Keratinocyte (primary cell): ENCODE data around the gene ABCA7. TPM values are rescaled to one million over a fixed set of nuclear protein-coding genes. Genes with fewer than 3 reads are reported as not detected.

Source experiments
- DNase-seq: peaks from one replicate; pipeline ENCODE4 v3.0.0-alpha.2; 2011; ENCODE audit warnings: low read depth, missing footprints, low spot score
- FAIRE-seq: peaks from 2 replicates; lab custom pipeline; 2011; peaks lifted over from hg19 to GRCh38; lab: Jason Lieb, UNC
- H2AFZ ChIP-seq: 2 replicates; pipeline ENCODE4 v1.6.0; 2012; ENCODE audit warnings: low read length, control low read depth, inconsistent platforms; ENCODE audit not compliant: control insufficient read depth
- H3K27ac ChIP-seq: 2 replicates; pipeline ENCODE4 v1.5.1; 2011; ENCODE audit warnings: low read length; ENCODE audit not compliant: control insufficient read depth, insufficient read depth
- H3K27me3 ChIP-seq: 3 replicates; pipeline ENCODE4 v1.6.0; 2011; ENCODE audit warnings: low read length; ENCODE audit not compliant: control insufficient read depth, insufficient read depth; ENCODE audit errors: extremely low read depth
- H3K36me3 ChIP-seq, 2 experiments: 2 replicates in 1 of 2; 3 replicates in 1 of 2; pipeline ENCODE4 v1.5.1; 2011; ENCODE audit warnings: low read length in 2 of 2, mild to moderate bottlenecking in 1 of 2; ENCODE audit not compliant: control insufficient read depth in 2 of 2, insufficient read depth in 2 of 2; ENCODE audit errors: extremely low read depth in 1 of 2
- H3K4me1 ChIP-seq: 3 replicates; pipeline ENCODE4 v1.5.1; 2011; ENCODE audit warnings: low read length; ENCODE audit not compliant: control insufficient read depth, insufficient read depth; ENCODE audit errors: extremely low read depth
- H3K4me2 ChIP-seq: 3 replicates; pipeline ENCODE4 v1.6.0; 2011; ENCODE audit warnings: low read depth, low read length; ENCODE audit not compliant: control insufficient read depth, insufficient read depth; ENCODE audit errors: extremely low read depth
- H3K4me3 ChIP-seq, 3 experiments: fragments of 200-600 bp in 1 of 3; sonication (generic) in 1 of 3; 2 replicates in 2 of 3; 3 replicates in 1 of 3; pipeline ENCODE4 v1.5.1; 2011 to 2016; ENCODE audit warnings: low read length in 3 of 3, mild to moderate bottlenecking in 3 of 3, control low read depth in 2 of 3, inconsistent platforms in 1 of 3, low read depth in 1 of 3, mixed read lengths in 1 of 3, mixed run types in 1 of 3, moderate library complexity in 1 of 3; ENCODE audit not compliant: control insufficient read depth in 2 of 3, insufficient read depth in 2 of 3; ENCODE audit errors: extremely low read depth in 1 of 3
- H3K79me2 ChIP-seq: 2 replicates; pipeline ENCODE4 v1.6.0; 2012; ENCODE audit warnings: low read length; ENCODE audit not compliant: control insufficient read depth, insufficient read depth
- H3K9ac ChIP-seq: 3 replicates; pipeline ENCODE4 v1.6.0; 2011; ENCODE audit warnings: low read length; ENCODE audit not compliant: control insufficient read depth, insufficient read depth; ENCODE audit errors: extremely low read depth
- H3K9me1 ChIP-seq: 3 replicates; pipeline ENCODE4 v1.6.0; 2011; ENCODE audit warnings: low read length; ENCODE audit not compliant: control insufficient read depth, insufficient read depth; ENCODE audit errors: extremely low read depth
- H3K9me3 ChIP-seq: 2 replicates; pipeline ENCODE4 v1.5.1; 2012; ENCODE audit warnings: low read depth, low read length; ENCODE audit not compliant: control insufficient read depth
- H4K20me1 ChIP-seq: 3 replicates; pipeline ENCODE4 v1.6.0; 2011; ENCODE audit warnings: low read length; ENCODE audit not compliant: control insufficient read depth, insufficient read depth; ENCODE audit errors: extremely low read depth
- EZH2 ChIP-seq: IDR thresholded peaks from one replicate; pipeline ENCODE4 v1.6.1; 2012; ENCODE audit warnings: inconsistent platforms, mild to moderate bottlenecking, low read length, moderate library complexity
- dilution Hi-C: fragments of 300-500 bp; cut with MboI; formaldehyde crosslinking; loops from one replicate; pipeline ENCODE4 v1.7.0; 2020; ENCODE audit warnings: low sequenced_read_pairs; ENCODE audit not compliant: extremely low pct_ligation_motif_present
- polyA plus RNA-seq, 5 experiments: library from polyadenylated mRNA; depleted of rRNA in 3 of 5; stranded (reverse) in 3 of 5; stranded (forward) in 1 of 5; unstranded in 1 of 5; fragments of >200 nt; gene quantifications; 1 replicate in 1 of 5; 2 replicates in 3 of 5; 3 replicates in 1 of 5; pipeline versions ENCODE4 v1.2.1 to v1.2.3, GENCODE V29; 2011 to 2012; ENCODE audit warnings: missing spikeins in 2 of 5, low read depth in 1 of 5, low replicate concordance in 1 of 5
- TF ChIP-seq, protein P1 (sequence below), 3 experiments: IDR thresholded peaks in 1 of 3; conservative IDR thresholded peaks in 1 of 3; optimal IDR thresholded peaks in 1 of 3; 2 replicates in 2 of 3; 3 replicates in 1 of 3; pipeline versions ENCODE3 to v1.5.1; 2011; ENCODE audit warnings: low read length in 3 of 3, mild to moderate bottlenecking in 3 of 3, moderate library complexity in 2 of 3, control low read depth in 1 of 3, inconsistent platforms in 1 of 3; ENCODE audit not compliant: insufficient read depth in 2 of 3; ENCODE audit errors: extremely low read depth in 1 of 3

The ABCA7 gene
- polyA plus RNA-seq, 1 donor (not counting 4 experiments of a cell fraction or from before 2014, with no cell fraction given), result 7.4 TPM

DNA sequence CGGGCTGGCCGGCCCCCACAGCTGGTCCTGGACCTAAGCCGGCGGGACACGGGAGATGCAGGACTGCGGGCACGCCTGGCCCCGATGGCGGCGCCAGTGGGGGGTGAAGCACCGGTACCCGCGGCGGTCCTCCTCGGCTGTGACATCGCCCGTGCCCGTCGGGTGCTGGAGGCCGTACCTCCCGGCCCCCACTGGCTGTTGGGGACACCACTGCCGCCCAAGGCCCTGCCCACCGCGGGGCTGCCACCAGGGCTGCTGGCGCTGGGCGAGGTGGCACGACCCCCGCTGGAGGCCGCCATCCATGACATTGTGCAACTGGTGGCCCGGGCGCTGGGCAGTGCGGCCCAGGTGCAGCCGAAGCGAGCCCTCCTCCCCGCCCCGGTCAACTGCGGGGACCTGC is 36.6 kb upstream of the ABCA7 start:
- H3K79me2 ChIP-seq, result no peaks in the 10 kb centered on the region
- dilution Hi-C loops, result no loop called here

DNA sequence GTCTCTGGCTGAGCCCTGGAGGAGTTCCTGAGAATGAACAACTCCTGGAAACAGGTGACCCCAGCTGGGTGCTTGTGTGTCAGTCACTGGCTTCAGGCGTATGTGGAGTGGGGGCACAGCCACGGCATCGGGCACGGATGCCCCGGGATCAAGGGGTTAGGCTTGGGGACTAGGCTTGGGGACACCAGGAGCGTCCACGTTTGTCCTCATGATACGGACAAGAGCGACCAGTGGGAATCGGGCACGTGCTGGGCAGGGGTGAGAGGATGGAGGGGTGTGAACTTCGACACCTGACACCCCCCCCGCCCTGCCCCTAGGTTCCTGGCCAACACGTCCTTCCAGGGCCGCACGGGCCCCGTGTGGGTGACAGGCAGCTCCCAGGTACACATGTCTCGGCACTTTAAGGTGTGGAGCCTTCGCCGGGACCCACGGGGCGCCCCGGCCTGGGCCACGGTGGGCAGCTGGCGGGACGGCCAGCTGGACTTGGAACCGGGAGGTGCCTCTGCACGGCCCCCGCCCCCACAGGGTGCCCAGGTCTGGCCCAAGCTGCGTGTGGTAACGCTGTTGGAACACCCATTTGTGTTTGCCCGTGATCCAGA is 35.6 kb upstream of the ABCA7 start:
- Histone ChIP-seq H3K4me2 (no peak overlapping the region), H3K4me3 (no peak overlapping the region), H3K27me3 (peaks cover 24% of the 10 kb centered on the region), H3K9ac (no peak overlapping the region), H3K27ac (no peak overlapping the region), H2AFZ (no peak overlapping the region), H3K4me1 (no peaks in the 10 kb centered on the region), H4K20me1 (no peaks in the 10 kb centered on the region), H3K9me3 (no peaks in the 10 kb centered on the region), H3K79me2 (no peaks in the 10 kb centered on the region), H3K9me1 (no peaks in the 10 kb centered on the region), H3K36me3 (peaks cover 0 to 3% of the 10 kb centered on the region in 2 experiments)
- dilution Hi-C loops, result no loop called here
- FAIRE-seq (no peak), DNase-seq (no peak)
- TF ChIP-seq EZH2, result no peak
- TF ChIP-seq, protein P1, sequence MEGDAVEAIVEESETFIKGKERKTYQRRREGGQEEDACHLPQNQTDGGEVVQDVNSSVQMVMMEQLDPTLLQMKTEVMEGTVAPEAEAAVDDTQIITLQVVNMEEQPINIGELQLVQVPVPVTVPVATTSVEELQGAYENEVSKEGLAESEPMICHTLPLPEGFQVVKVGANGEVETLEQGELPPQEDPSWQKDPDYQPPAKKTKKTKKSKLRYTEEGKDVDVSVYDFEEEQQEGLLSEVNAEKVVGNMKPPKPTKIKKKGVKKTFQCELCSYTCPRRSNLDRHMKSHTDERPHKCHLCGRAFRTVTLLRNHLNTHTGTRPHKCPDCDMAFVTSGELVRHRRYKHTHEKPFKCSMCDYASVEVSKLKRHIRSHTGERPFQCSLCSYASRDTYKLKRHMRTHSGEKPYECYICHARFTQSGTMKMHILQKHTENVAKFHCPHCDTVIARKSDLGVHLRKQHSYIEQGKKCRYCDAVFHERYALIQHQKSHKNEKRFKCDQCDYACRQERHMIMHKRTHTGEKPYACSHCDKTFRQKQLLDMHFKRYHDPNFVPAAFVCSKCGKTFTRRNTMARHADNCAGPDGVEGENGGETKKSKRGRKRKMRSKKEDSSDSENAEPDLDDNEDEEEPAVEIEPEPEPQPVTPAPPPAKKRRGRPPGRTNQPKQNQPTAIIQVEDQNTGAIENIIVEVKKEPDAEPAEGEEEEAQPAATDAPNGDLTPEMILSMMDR (optimal IDR thresholded peaks at IDR 0.05 in 1 of 3, IDR thresholded peaks at IDR 0.05 in 1 of 3, conservative IDR thresholded peaks at IDR 0.05 in 1 of 3; ENCODE audit: extremely low read depth in 1 of 3, insufficient read depth in 2 of 3, low read length in 3 of 3), result no peak

More for the DNA sequence above, 36.6 kb upstream of the ABCA7 start:
- H3K4me3 ChIP-seq, result no peak overlapping the region
- H3K4me1 ChIP-seq, result no peaks in the 10 kb centered on the region
- H2AFZ ChIP-seq, result no peak overlapping the region
- FAIRE-seq (no peak), DNase-seq (no peak)
- no peaks in the 10 kb centered on the region for H3K9me3 ChIP-seq
- no peak for TF ChIP-seq EZH2
- TF ChIP-seq, protein P1 (optimal IDR thresholded peaks at IDR 0.05 in 1 of 3, IDR thresholded peaks at IDR 0.05 in 1 of 3, conservative IDR thresholded peaks at IDR 0.05 in 1 of 3; ENCODE audit: extremely low read depth in 1 of 3, insufficient read depth in 2 of 3, low read length in 3 of 3), result no peak
- peaks cover 35% of the 10 kb centered on the region for H3K27me3 ChIP-seq
- no peaks in the 10 kb centered on the region for H3K36me3 ChIP-seq
- H3K27ac ChIP-seq, result no peak overlapping the region
- H3K9me1 ChIP-seq, result no peaks in the 10 kb centered on the region
- H4K20me1 ChIP-seq, result peaks cover 3% of the 10 kb centered on the region
- H3K9ac ChIP-seq, result no peak overlapping the region
- no peak overlapping the region for H3K4me2 ChIP-seq
